ENCODE measurements around the gene CENPP.

- no peak for TF ChIP-seq CTCF (IDR thresholded peaks at IDR 0.05)
- TF ChIP-seq POLR2A (IDR thresholded peaks at IDR 0.05): no peak
- no peak for TF ChIP-seq POLR2AphosphoS5 (IDR thresholded peaks at IDR 0.05)
- no peak for TF ChIP-seq EP300 (IDR thresholded peaks at IDR 0.05)
Observed at GRCh38 chr9:92605224-92605623, 279.5 kb downstream of the CENPP start.

All from suprapubic skin (tissue), 4 donors.